HG03469 (cell line): ENCODE measurements around the gene PRSS27.
"Not testable (repeated sequence)": the region's sequence is repeated elsewhere in the genome, so short reads cannot be mapped to it uniquely, and the experiment has no call there.

Experiments used
- ATAC-seq: cut with Tn5 transposase; IDR thresholded peaks from one replicate; pipeline ENCODE4 v1.9.1; 2021; ENCODE audit warnings: mild to moderate bottlenecking, moderate library complexity, moderate number of reproducible peaks; ENCODE audit not compliant: unreplicated experiment

PRSS27 gene

GRCh38 chr16:2678206-2678965, 41.6 kb downstream of the PRSS27 start:
- ATAC-seq, result not testable (repeated sequence)

- not testable (repeated sequence) for ATAC-seq
Measured at GRCh38 chr16:2676937-2677336, 43.1 kb downstream of the PRSS27 start.

GRCh38 chr16:2675714-2676113, 44.3 kb downstream of the PRSS27 start:
- no peak for ATAC-seq

GRCh38 chr16:2675021-2675420, 45.0 kb downstream of the PRSS27 start:
- no peak for ATAC-seq

GRCh38 chr16:2673066-2673999, 46.7 kb downstream of the PRSS27 start:
- ATAC-seq, result peak; percentile 53

GRCh38 chr16:2671741-2672140, 48.3 kb downstream of the PRSS27 start:
- ATAC-seq, result no peak

- ATAC-seq, result not testable (repeated sequence)
Measured at GRCh38 chr16:2671193-2671592, 48.8 kb downstream of the PRSS27 start.

- ATAC-seq, result not testable (repeated sequence)
Measured at GRCh38 chr16:2670017-2670416, 50.0 kb downstream of the PRSS27 start.

- ATAC-seq, result not testable (repeated sequence)
Measured at GRCh38 chr16:2669587-2669986, 50.4 kb downstream of the PRSS27 start.

GRCh38 chr16:2666671-2667070, 53.4 kb downstream of the PRSS27 start:
- not testable (repeated sequence) for ATAC-seq

GRCh38 chr16:2664574-2664982, 55.4 kb downstream of the PRSS27 start:
- ATAC-seq, result no peak

- no peak for ATAC-seq
Measured at GRCh38 chr16:2663553-2664546, 56.2 kb downstream of the PRSS27 start.
